A549 treated with CpdA at 1 μM for 4 hours (cell line): ENCODE measurements around the gene TRAPPC5. TPM values are rescaled to one million over a fixed set of nuclear protein-coding genes. Genes with fewer than 3 reads are reported as not detected.

Experiments used
- total RNA-seq: library from RNA; stranded (reverse); fragments of 200-300 nt; extraction: Qiagen RNA extraction; gene quantifications from 5 replicates; pipeline ENCODE4 v1.2.3, GENCODE V29; 2022; ENCODE audit warnings: low read depth

The TRAPPC5 gene
- 35.7 to 103 TPM (median 92.3 TPM) in 5 replicates for total RNA-seq

GRCh38 chr19:7680606-7681339 is at the start of gene TRAPPC5:
TSS of gene TRAPPC5 (plus strand) at chr19:7680833. CDS start at chr19:7682254, 1,421 bp downstream.

GRCh38 chr19:7633698-7634097 is 46.9 kb upstream of the TRAPPC5 start, which contains the start of gene PCP2:
TSS of gene PCP2 (minus strand) at chr19:7633719. CDS start at chr19:7633457, 262 bp downstream.

GRCh38 chr19:7636691-7637373 is 43.8 kb upstream of the TRAPPC5 start, which contains the start of gene STXBP2:
TSS of gene STXBP2 (plus strand) at chr19:7637110. CDS start at chr19:7637150, 40 bp downstream.

GRCh38 chr19:7668842-7669241 is 11.8 kb upstream of the TRAPPC5 start, which contains the start of gene RETN:
TSS of gene RETN (plus strand) at chr19:7669049. CDS start at chr19:7669327, 278 bp downstream.

GRCh38 chr19:7676854-7677253 is 3.8 kb upstream of the TRAPPC5 start, which contains the start of gene MCEMP1:
TSS of gene MCEMP1 (plus strand) at chr19:7677090. CDS start at chr19:7677121, 31 bp downstream.

GRCh38 chr19:7701654-7702457 is 21.2 kb downstream of the TRAPPC5 start, which contains the start of gene FCER2:
TSS of gene FCER2 (minus strand) at chr19:7702131. CDS start at chr19:7699760, 2,371 bp downstream.

GRCh38 chr19:7732045-7732444 is 51.4 kb downstream of the TRAPPC5 start, which contains the start of gene CLEC4G:
TSS of gene CLEC4G (minus strand) at chr19:7732110. CDS start at chr19:7732102, 8 bp downstream.

Other genes with a start within 250 kb of the TRAPPC5 start
- 1.6 to 2.6 TPM (median 2.1 TPM) in 5 replicates for gene PEX11G, start 191.8 kb upstream of the TRAPPC5 start, total RNA-seq
- gene ZNF358, start 164.7 kb upstream of the TRAPPC5 start, total RNA-seq: 15.9 to 19.3 TPM (median 18.7 TPM) in 5 replicates
- gene MCOLN1, start 158.2 kb upstream of the TRAPPC5 start, total RNA-seq: 8.1 to 13.6 TPM (median 11.5 TPM) in 5 replicates
- gene PNPLA6, start 145.1 kb upstream of the TRAPPC5 start, total RNA-seq: 31.4 to 40.3 TPM (median 32.2 TPM) in 5 replicates
- gene CAMSAP3, start 85.0 kb upstream of the TRAPPC5 start, total RNA-seq: 2.9 to 4.9 TPM (median 4.6 TPM) in 5 replicates
- gene XAB2, start 51.3 kb upstream of the TRAPPC5 start, total RNA-seq: 22.6 to 28.9 TPM (median 26.4 TPM) in 5 replicates
- 52.5 to 80.8 TPM (median 53.6 TPM) in 5 replicates for gene PET100, start 51.0 kb upstream of the TRAPPC5 start, total RNA-seq
- 0.22 TPM in 1 of 5 replicates, not detected in the others for gene PCP2, start 47.1 kb upstream of the TRAPPC5 start, total RNA-seq
- gene STXBP2, start 43.7 kb upstream of the TRAPPC5 start, total RNA-seq: 34.8 to 45.3 TPM (median 40.5 TPM) in 5 replicates
- not detected in 5 replicates for gene RETN, start 11.8 kb upstream of the TRAPPC5 start, total RNA-seq
- not detected in 5 replicates for gene MCEMP1, start 3.7 kb upstream of the TRAPPC5 start, total RNA-seq
- not detected in 5 replicates for gene FCER2, start 21.3 kb downstream of the TRAPPC5 start, total RNA-seq
- gene CLEC4G, start 51.3 kb downstream of the TRAPPC5 start, total RNA-seq: not detected in 5 replicates
- gene CD209, start 66.7 kb downstream of the TRAPPC5 start, total RNA-seq: not detected in 5 replicates
- gene CLEC4M, start 82.4 kb downstream of the TRAPPC5 start, total RNA-seq: 0.03 TPM in 1 of 5 replicates, not detected in the others
- 0.96 to 2.0 TPM (median 1.4 TPM) in 5 replicates for gene EVI5L, start 149.4 kb downstream of the TRAPPC5 start, total RNA-seq
- gene PRR36, start 193.6 kb downstream of the TRAPPC5 start, total RNA-seq: 0.17 to 0.42 TPM (median 0.39 TPM) in 5 replicates
- gene LRRC8E, start 207.7 kb downstream of the TRAPPC5 start, total RNA-seq: 5.1 to 6.8 TPM (median 5.9 TPM) in 5 replicates
- gene MAP2K7, start 223.0 kb downstream of the TRAPPC5 start, total RNA-seq: 12.5 to 18.5 TPM (median 17.4 TPM) in 5 replicates
- gene TGFBR3L, start 234.0 kb downstream of the TRAPPC5 start, total RNA-seq: 1.3 to 2.3 TPM (median 2.0 TPM) in 5 replicates
- gene SNAPC2, start 239.5 kb downstream of the TRAPPC5 start, total RNA-seq: 19.6 to 31.6 TPM (median 29.7 TPM) in 5 replicates
- 8.5 to 21.3 TPM (median 20.2 TPM) in 5 replicates for gene CTXN1, start 245.3 kb downstream of the TRAPPC5 start, total RNA-seq